ENCODE data around the gene LRP10.
A peak's percentile ranks its signal among the peaks of the same experiment; 100 is the strongest.

Gene LRP10

GRCh38 chr14:22919601-22919921 is 48.0 kb downstream of the LRP10 start:
- no peak for FAIRE-seq
- no peak for DNase-seq (ENCODE audit: insufficient read length, low spot score)
- no peak for TF ChIP-seq POLR2A (IDR thresholded peaks at IDR 0.05; ENCODE audit: low read depth, low read length)

- no peak for DNase-seq (ENCODE audit: insufficient read length, low spot score)
- no peak for FAIRE-seq
- no peak for TF ChIP-seq POLR2A (IDR thresholded peaks at IDR 0.05; ENCODE audit: low read depth, low read length)
These were observed 49.2 kb downstream of the LRP10 start for GRCh38 chr14:22920697-22921096.

GRCh38 chr14:22922294-22922693 is 50.8 kb downstream of the LRP10 start:
- DNase-seq (ENCODE audit: insufficient read length, low spot score) = no peak
- FAIRE-seq = no peak
- TF ChIP-seq POLR2A (IDR thresholded peaks at IDR 0.05; ENCODE audit: low read depth, low read length) = no peak

- DNase-seq (ENCODE audit: insufficient read length, low spot score) = no peak
- no peak for TF ChIP-seq POLR2A (IDR thresholded peaks at IDR 0.05; ENCODE audit: low read depth, low read length)
- no peak for FAIRE-seq
These were observed 52.2 kb downstream of the LRP10 start for GRCh38 chr14:22923746-22924145.

- DNase-seq (ENCODE audit: insufficient read length, low spot score) = no peak
- FAIRE-seq = no peak
- TF ChIP-seq POLR2A (IDR thresholded peaks at IDR 0.05; ENCODE audit: low read depth, low read length) = no peak
These were observed 54.0 kb downstream of the LRP10 start for GRCh38 chr14:22925513-22925912.

- DNase-seq (ENCODE audit: insufficient read length, low spot score) (no peak), FAIRE-seq (no peak)
- no peak for TF ChIP-seq POLR2A (IDR thresholded peaks at IDR 0.05; ENCODE audit: low read depth, low read length)
These were observed 54.8 kb downstream of the LRP10 start for GRCh38 chr14:22926316-22926715.

- FAIRE-seq (no peak), DNase-seq (ENCODE audit: insufficient read length, low spot score) (no peak)
- TF ChIP-seq POLR2A (IDR thresholded peaks at IDR 0.05; ENCODE audit: low read depth, low read length) = no peak
These were observed 56.9 kb downstream of the LRP10 start for GRCh38 chr14:22928237-22929103.

GRCh38 chr14:22929104-22929960 is 57.8 kb downstream of the LRP10 start, which contains the start of gene PRMT5:
PRMT5 (minus strand) TSS chr14:22929376; CDS start chr14:22929361, 15 bp downstream.
- peak; percentile 96 for FAIRE-seq
- peak; percentile 88 for TF ChIP-seq POLR2A (IDR thresholded peaks at IDR 0.05; ENCODE audit: low read depth, low read length)

GRCh38 chr14:22929961-22930364 is 58.4 kb downstream of the LRP10 start:
- no peak for FAIRE-seq
- no peak for TF ChIP-seq POLR2A (IDR thresholded peaks at IDR 0.05; ENCODE audit: low read depth, low read length)
- DNase-seq (ENCODE audit: insufficient read length, low spot score) = no peak

More at GRCh38 chr14:22929104-22929960, 57.8 kb downstream of the LRP10 start, which contains the start of gene PRMT5:
- peak; percentile 74 for DNase-seq (ENCODE audit: insufficient read length, low spot score)

All from H54 (cell line).